Ishikawa (cell line): ENCODE results near the gene CPNE4.

Experiments used
- CEBPB ChIP-seq: IDR thresholded peaks from 2 replicates; pipeline ENCODE4 v1.6.1; 2012
- EP300 ChIP-seq: IDR thresholded peaks from 2 replicates; pipeline ENCODE4 v1.6.1; 2012; ENCODE audit warnings: borderline replicate concordance
- RAD21 ChIP-seq: IDR thresholded peaks from 2 replicates; pipeline ENCODE4 v1.6.1; 2012; ENCODE audit warnings: low read depth
- TAF1 ChIP-seq: IDR thresholded peaks from 2 replicates; pipeline ENCODE4 v1.6.1; 2012; ENCODE audit warnings: low read depth, mild to moderate bottlenecking
- TEAD4 ChIP-seq: IDR thresholded peaks from 2 replicates; pipeline ENCODE4 v1.6.1; 2012
- YY1 ChIP-seq: IDR thresholded peaks from 2 replicates; pipeline ENCODE4 v1.6.1; 2012; ENCODE audit warnings: low read depth
- ZBTB7A ChIP-seq: IDR thresholded peaks from 2 replicates; pipeline ENCODE4 v1.6.1; 2012; ENCODE audit warnings: low read depth
- TF ChIP-seq, protein P1 (sequence below): IDR thresholded peaks from 2 replicates; pipeline ENCODE4 v1.6.1; 2012

DNA sequence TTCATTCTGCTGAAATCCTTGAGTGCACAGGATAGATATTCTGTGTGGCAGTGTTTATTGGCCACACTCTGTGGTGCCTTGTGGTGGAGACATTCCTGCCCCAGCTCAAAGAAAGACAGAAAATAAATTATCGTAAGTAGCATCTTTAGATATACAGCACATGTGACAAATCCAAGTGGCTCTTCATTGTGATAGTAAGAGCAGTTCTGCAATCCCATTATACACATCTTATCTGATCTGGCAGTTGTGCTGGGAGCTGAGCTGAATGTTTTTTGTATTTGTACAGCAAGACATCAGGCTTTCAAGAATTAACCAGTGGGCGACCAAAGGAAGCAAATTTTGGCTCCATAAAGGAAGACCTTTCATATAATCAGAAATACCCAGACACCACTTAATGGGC is 296.7 kb downstream of the CPNE4 start:
- TF ChIP-seq RAD21 (no peak), TAF1 (no peak), ZBTB7A (no peak), CEBPB (no peak), YY1 (no peak), TEAD4 (no peak), EP300 (no peak)
- TF ChIP-seq, protein P1, sequence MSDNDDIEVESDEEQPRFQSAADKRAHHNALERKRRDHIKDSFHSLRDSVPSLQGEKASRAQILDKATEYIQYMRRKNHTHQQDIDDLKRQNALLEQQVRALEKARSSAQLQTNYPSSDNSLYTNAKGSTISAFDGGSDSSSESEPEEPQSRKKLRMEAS: no peak
